HG02943 (cell line): ENCODE results near the gene NCKIPSD.

Experiments used
- ATAC-seq: cut with Tn5 transposase; IDR thresholded peaks from one replicate; pipeline ENCODE4 v1.9.1; 2021; ENCODE audit warnings: mild to moderate bottlenecking, low read depth, moderate library complexity; ENCODE audit not compliant: unreplicated experiment

The NCKIPSD gene

DNA sequence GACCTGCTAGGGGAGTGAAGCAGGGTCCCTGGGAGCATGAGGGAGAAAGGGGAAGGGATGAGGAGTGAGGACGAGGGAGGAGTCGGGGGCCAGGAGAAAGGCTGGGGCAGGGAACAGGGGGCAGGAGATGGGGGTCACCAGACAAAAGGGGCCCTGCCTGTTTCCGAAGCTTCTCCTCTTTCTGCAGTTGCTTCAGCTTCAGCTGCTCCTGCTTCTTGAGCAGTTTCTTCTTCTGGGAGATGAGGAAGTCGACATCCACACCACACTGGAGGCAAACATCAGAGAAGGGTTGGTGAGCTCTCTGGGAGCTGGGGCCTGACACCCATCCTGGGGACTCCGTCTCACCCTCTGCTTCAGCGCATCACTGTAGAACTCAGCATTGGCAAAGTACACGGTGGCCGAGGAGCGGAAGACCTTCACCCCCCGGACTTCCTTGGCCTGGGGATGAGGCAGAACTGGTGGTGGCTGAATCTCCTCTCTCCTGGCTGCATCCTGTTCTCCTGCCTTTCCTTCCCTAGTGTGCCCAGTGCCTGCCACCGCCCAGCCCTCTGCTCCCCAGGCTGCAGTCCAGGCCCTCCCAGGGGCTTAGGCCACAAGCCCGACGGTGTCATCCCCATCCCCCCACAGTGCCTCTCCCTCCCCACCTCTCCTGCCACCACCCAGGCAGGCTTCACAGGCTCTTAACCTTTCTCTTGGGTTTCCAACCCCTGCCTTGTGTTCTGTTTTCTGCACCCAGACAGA lies 57.3 kb downstream of the NCKIPSD start:
- ATAC-seq: no peak

DNA sequence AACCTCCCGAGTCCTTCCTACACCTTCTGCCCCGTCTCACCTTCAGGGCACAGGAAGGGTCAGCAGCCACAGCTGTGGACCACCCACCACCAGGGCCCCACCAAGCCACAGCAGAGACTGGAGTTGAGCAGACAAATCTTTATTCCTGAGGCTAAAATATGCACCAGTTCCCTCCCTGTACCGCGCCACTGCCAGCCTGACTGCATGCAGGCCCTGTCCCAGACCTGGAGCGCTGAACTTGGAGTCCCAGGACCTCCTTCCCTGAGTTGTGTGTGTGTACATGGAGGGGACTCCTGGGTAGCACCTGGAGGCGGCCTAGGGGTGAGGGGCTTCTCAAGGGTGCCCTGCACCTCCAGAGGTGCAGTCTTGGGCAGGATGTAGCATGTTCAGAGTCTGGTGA lies 60.1 kb downstream of the NCKIPSD start:
- no peak for ATAC-seq

- no peak for ATAC-seq
Observed at GRCh38 chr3:48624767-48625166, 60.9 kb downstream of the NCKIPSD start.

DNA sequence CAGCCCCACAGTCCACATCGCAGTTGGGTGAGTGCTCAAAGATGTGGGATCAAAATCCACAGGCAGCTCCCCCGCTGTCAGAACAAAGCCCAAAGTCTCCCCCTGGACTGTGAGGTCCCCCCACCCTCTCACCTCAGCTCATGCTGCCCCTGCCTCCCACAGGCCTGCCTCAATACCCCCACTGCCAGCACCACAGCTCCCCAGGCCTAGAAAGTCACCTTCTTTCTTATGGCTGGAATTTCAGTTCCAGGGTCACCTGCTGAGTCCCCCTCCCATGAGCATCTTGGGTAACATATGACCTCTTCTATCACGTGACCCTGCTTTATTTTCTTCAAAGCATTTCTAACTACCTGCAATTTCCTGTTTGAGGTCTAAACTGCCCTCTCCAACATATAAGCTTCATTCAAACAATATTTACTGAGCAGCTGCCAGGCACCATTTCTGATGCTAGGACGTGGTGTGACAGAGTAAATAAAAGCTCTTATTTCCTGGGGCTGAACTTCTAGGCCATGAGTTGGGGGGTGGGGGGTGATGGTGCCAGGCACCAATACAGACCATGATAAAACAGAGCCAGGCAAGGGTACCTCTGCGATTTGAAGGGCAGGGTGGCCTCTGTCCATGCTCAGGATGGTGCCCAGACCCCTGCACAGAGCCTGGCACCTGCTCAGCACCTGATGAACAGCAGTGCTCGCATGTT lies 61.7 kb downstream of the NCKIPSD start:
- ATAC-seq: no peak
